ENCODE data around the gene EPS8.
"Not testable (repeated sequence)": the region's sequence is repeated elsewhere in the genome, so short reads cannot be mapped to it uniquely, and the experiment has no call there.

The EPS8 gene

DNA sequence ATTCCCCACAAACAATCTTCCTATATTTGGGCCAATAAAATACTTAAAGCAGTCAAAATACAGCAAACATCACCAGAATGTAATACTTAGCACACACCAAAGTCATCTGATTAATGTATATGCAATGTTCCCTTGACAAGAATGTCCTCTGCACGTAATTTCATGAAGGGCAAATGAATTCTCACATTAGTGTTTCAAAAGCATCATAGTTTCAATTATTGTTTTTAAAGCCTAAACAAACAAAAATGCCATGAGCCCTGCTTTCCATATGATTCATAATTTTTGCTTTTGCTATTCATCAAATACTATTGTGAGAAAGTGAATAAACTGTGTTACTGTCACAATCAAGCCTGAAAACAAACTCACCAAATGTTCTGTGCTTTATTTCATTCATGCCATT is 156.0 kb downstream of the EPS8 start:
- no peak for DNase-seq

GRCh38 chr12:15632708-15633107 is 156.5 kb downstream of the EPS8 start:
- no peak for DNase-seq

- DNase-seq: no peak
Measured at GRCh38 chr12:15631007-15631715, 158.0 kb downstream of the EPS8 start.

GRCh38 chr12:15629761-15630160 is 159.4 kb downstream of the EPS8 start:
- DNase-seq: no peak

DNA sequence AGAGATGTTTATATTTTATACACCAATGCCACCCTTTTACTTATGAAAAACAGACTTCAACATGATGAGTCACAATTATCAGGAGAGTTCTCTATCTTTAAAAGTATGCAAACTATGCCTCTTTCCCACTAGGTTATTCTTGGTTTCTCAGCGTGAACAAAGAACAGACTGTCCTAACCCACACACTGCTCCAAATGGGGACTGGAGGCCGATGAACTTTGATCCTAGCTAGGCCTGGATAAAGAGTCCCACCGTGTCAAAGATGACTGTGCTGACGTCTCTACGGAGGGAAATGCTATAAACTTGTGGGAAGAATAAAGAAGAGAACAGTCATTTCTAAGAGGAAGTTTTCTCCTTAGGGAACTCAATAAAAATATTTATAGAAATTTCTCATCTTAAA is 160.1 kb downstream of the EPS8 start:
- DNase-seq: no peak

DNA sequence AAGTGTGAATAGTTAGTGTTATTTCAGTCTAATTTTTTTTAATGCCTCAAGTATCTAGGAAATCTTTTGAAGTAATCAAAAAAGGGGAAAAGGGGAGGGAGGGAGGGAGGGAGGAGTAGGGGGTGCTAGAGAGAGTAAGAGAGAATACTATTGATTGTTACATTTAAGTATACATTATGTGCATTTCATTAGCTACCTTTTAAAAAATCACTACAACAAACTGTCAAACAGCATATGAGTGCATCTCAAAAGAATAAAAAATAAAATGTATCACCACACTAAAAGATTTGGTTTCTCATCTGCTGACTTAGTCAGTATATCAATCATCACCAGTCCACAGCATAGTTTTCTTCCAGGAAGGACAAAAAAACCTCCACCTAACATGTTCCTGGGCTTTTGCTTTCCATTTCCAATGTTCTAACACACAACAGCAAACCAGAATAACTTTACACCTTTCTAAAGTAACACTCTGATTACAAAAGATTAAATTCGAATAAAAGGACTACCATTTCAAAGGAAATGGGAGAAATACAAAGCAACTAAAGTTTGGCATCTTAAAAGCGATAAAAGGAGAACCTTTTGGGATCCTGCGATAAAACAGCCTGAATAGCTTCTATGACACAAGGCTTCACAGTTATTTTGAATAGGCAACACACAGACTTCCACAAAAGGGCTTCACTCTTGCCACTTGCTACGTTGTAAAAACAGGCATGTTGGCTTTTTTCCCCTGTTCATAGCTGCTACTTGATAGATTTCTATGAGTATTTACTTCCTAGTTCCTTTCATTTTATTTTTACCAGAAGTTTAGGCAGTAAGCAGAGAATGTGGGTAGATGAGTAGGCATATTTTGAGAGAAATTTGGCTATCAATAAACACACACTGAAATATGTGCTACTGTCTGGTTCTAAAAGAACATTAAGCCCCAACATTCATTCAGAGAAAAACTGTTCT is 160.9 kb downstream of the EPS8 start:
- no peak for DNase-seq

- DNase-seq: no peak
Measured at GRCh38 chr12:15625075-15625474, 164.1 kb downstream of the EPS8 start.

DNA sequence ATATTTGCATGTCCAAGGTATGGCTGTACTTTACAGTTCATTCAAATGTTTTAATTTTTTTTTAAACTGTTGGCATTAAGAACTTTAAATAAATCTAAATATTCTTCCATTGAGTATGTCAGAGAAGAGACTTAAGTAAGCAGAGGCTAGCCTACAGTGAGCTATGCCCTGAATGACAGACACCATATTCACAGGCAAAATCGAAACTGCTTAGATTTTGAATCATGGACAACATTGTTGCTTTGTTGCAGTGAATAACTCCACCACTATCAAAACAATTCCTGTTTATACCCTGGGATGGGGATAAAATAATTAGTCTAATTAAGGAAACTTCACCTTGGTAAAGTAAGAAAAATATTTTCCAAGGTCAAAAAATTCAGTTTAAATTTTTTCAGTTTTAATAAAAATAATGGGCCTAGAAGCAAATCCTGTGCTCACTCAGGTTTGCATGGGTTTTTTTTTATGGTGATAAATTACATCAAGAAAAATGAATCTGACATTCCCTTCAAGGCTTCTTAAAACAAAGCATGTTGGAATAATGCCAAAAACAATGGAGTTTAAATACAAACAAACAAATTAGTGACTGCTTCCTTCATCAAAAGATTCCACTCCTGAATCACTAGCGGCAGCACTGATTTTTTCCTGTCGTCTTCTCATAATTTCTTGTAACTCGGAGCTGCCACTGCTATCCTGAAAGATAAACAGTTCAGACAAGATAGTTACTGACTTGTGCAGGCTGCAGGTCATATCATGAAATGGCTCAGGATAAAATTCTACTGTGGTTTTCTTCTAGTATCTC is 168.2 kb downstream of the EPS8 start:
- no peak for DNase-seq

DNA sequence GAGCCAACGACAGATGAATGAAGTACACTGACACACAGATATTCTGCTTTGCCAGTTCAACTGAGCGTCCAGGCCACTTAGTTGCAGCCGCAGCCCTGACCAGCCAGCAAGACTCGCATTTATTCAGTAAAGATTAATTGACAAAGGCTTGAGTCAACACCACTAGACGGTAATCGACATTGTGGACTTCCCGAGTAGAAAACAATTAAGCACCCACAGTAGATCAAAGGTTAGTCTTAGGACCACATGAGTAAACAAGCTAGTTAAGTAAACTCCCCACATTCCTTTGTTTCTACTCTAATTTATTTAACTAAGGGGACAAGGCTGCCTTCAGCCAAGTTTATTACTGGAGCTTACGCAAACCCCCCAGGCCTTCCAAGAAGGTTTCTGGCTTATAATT is 172.7 kb downstream of the EPS8 start:
- DNase-seq: not testable (repeated sequence)

- DNase-seq: no peak
Measured at GRCh38 chr12:15613981-15614380, 175.2 kb downstream of the EPS8 start.

- no peak for DNase-seq
Measured at GRCh38 chr12:15608941-15609340, 180.2 kb downstream of the EPS8 start.

DNA sequence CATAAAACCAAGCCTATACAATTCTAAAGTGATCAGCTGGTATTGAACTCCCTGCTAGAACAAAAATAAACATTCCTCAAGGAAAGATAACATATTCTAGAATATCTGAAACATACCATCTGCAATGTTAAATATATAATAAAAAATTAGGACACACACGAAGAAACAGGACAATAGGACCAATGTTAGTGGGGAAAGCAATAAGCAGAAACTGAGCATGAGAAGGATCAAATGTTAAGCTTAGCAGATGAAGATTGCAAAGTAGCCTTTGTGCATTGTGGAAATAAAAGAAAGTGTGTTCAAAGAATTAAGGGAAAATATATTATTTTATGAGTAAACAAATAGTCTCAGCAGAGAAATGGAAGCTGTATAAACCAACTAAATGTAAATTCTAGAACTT is 180.8 kb downstream of the EPS8 start:
- DNase-seq: no peak

GRCh38 chr12:15605881-15606590 is 183.2 kb downstream of the EPS8 start:
- no peak for DNase-seq

DNA sequence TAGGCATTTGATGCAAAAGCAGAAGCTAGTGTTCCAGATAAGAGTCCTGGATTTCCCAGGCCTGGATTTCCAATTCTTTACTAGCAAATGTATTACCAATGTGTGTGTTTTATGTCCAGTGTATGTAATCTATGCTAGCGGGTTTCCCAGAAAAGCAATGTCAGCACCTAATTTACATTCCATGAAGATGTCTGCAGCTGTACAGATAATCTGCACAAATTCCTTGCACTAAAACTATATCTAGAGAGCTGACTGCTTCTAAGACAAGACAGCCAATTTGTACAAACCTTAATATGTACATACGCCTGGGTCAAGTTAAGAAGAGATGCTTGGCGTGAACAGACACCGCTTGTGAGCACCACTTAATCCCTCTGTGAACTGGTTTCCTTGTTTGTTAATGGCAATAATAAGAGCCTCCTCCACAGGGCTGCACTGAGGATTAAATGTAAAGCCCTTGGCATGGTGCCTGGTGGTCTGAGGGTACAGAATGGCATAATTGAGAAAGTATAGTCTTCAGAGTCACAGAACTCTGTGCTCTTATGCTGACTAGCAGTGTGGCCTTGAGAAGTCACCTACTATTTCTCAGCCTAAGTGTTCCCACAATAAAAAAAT is 185.6 kb downstream of the EPS8 start:
- DNase-seq: no peak

GRCh38 chr12:15602051-15602672 is 187.0 kb downstream of the EPS8 start:
- no peak for DNase-seq

DNA sequence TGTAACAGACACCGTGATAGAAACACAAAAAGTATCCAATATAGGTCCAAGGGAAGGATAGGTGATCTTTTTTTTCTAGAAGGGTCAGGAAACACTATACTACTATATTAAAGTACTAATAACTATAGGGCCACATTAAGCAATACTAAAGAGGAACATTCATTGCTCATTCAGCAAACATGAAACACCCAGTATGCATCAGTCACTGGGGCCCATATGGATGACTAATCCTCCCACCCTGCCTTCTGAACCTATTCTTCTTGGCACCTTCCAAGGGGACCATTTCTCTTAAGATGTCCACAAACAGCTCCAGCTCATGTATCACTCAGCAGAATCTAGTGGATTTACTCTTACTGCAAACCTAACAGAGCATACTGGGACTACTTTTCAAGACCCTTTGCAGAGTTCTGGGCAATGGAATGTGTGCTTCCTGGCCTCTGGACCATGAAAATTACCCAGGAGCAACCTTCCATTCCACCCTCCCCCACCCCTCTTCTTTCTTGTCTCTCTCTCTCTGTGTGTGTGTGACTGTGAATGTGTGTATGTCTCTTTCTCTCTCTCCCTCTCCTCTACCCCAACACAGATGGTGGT is 187.9 kb downstream of the EPS8 start:
- DNase-seq: no peak

DNA sequence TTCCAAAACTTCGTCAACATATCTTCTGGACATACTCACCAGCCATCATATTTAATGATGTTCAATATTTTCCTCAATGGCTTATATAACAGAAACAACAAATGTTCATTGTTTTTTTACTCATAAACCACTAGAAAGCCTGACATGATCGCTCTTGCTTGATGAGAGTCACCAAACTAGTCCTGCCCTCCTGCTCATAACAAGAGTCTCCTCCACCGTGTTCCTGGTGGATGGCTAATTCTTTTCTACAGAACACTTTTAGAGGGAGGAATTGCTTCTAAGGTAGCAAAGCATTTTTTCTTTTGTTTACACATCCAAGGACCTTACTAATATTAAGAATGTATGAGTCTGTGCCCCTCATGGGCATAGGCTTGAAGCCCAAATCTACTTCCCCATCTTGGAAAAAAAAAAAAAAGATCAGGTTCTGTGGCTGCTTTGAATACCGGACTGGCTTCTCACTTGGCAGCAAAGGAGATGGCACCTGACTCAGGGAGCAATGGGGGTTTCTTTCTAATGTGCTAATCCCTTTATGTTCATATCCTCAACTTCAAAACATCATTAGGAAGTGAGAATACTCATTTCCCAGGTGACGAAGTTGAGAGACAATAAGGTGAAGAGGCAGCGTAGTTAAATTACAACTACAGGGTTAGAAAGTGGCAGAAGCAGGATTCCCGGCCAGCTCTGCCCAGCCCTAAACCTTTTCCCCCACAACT is 188.8 kb downstream of the EPS8 start:
- no peak for DNase-seq

GRCh38 chr12:15599266-15600037 is 189.7 kb downstream of the EPS8 start:
- DNase-seq: no peak

DNA sequence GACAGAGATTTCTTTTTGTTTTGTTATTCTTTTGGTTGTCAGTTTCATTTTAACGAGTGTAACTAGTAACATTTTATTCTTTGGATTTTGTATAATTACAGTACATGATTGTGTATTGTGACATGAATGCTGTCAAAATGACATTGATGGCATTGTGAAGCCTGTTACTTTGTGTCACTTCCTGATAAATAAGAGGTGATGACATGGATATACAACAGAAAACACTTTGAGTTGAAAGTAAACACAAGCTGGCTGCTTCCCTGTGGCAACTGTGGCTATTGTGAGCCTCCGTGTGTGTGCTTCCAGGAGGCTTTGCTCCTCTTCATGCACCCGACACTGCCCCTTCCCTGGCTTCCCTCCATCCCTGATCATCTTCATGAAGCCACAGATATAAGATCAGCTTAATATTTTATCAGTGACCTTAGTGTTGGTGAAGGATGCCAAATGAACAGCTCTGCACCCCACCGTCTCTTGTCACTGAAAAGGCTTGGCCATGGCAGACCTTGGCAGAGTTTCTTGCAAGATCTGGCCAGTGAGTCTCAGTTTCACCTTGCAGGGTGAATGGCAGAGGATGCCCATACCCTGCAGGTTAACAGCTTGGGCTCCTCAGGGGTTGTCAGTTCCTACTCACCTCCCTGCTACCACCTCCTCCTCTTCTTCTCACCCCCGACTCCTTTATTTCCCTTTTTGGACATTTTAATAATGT is 191.9 kb downstream of the EPS8 start:
- DNase-seq: no peak

Measured in activated T-cell treated with anti-CD3 and anti-CD28 coated beads for 4 hours (primary cell).